GM18870 (cell line): ENCODE results near the gene PTGR3.
"Not testable (repeated sequence)": the region's sequence is repeated elsewhere in the genome, so short reads cannot be mapped to it uniquely, and the experiment has no call there.

Experiments used
- ATAC-seq: cut with Tn5 transposase; IDR thresholded peaks from one replicate; pipeline ENCODE4 v1.9.1; 2021; ENCODE audit warnings: moderate library complexity; ENCODE audit not compliant: unreplicated experiment

PTGR3 gene

GRCh38 chr18:75203416-75204268, 5.3 kb downstream of the PTGR3 start:
- ATAC-seq, result no peak

- no peak for ATAC-seq
Observed at GRCh38 chr18:75202696-75203365, 6.1 kb downstream of the PTGR3 start.

- ATAC-seq, result no peak
Observed at GRCh38 chr18:75201282-75202270, 7.4 kb downstream of the PTGR3 start.

GRCh38 chr18:75200605-75201280, 8.2 kb downstream of the PTGR3 start:
- ATAC-seq, result no peak

- no peak for ATAC-seq
Observed at GRCh38 chr18:75200071-75200470, 8.9 kb downstream of the PTGR3 start.

GRCh38 chr18:75199327-75199726, 9.6 kb downstream of the PTGR3 start:
- no peak for ATAC-seq

- ATAC-seq, result no peak
Observed at GRCh38 chr18:75198036-75198435, 10.9 kb downstream of the PTGR3 start.

GRCh38 chr18:75192899-75193298, 16.0 kb downstream of the PTGR3 start:
- no peak for ATAC-seq

GRCh38 chr18:75189696-75190095, 19.2 kb downstream of the PTGR3 start:
- no peak for ATAC-seq

GRCh38 chr18:75187702-75188101, 21.2 kb downstream of the PTGR3 start:
- ATAC-seq, result not testable (repeated sequence)

- ATAC-seq, result no peak
Observed at GRCh38 chr18:75185460-75185859, 23.5 kb downstream of the PTGR3 start.

- ATAC-seq, result no peak
Observed at GRCh38 chr18:75183973-75184493, 24.9 kb downstream of the PTGR3 start.

GRCh38 chr18:75183524-75183923, 25.4 kb downstream of the PTGR3 start:
- no peak for ATAC-seq

GRCh38 chr18:75179819-75180600, 28.9 kb downstream of the PTGR3 start:
- ATAC-seq, result no peak

GRCh38 chr18:75178376-75178775, 30.6 kb downstream of the PTGR3 start:
- ATAC-seq, result no peak

- no peak for ATAC-seq
Observed at GRCh38 chr18:75176849-75177248, 32.1 kb downstream of the PTGR3 start.

- no peak for ATAC-seq
Observed at GRCh38 chr18:75173738-75174137, 35.2 kb downstream of the PTGR3 start.

GRCh38 chr18:75173125-75173432, 35.9 kb downstream of the PTGR3 start:
- peak; percentile 100 for ATAC-seq

GRCh38 chr18:75172299-75173124, 36.4 kb downstream of the PTGR3 start:
- ATAC-seq, result no peak
